AG09319 (cell line): ENCODE measurements around the gene CTBP1.
"Not testable (repeated sequence)": the region's sequence is repeated elsewhere in the genome, so short reads cannot be mapped to it uniquely, and the experiment has no call there.

Experiments
- DNase-seq: peaks from one replicate; pipeline ENCODE4 v3.0.0-alpha.2; 2010; ENCODE audit warnings: low read depth; ENCODE audit errors: extremely low read depth
- CTCF ChIP-seq: IDR thresholded peaks from 2 replicates; pipeline ENCODE4 v1.5.1; 2011; ENCODE audit warnings: low read depth, mild to moderate bottlenecking, inconsistent platforms, low read length, moderate library complexity

Gene CTBP1

GRCh38 chr4:1294891-1295290 is 46.0 kb upstream of the CTBP1 start:
- DNase-seq, result no peak
- TF ChIP-seq CTCF, result no peak

- no peak for DNase-seq
- TF ChIP-seq CTCF, result no peak
These were observed 45.5 kb upstream of the CTBP1 start for GRCh38 chr4:1294424-1294823.

- TF ChIP-seq CTCF, result no peak
- no peak for DNase-seq
These were observed 45.1 kb upstream of the CTBP1 start for GRCh38 chr4:1293991-1294390.

DNA sequence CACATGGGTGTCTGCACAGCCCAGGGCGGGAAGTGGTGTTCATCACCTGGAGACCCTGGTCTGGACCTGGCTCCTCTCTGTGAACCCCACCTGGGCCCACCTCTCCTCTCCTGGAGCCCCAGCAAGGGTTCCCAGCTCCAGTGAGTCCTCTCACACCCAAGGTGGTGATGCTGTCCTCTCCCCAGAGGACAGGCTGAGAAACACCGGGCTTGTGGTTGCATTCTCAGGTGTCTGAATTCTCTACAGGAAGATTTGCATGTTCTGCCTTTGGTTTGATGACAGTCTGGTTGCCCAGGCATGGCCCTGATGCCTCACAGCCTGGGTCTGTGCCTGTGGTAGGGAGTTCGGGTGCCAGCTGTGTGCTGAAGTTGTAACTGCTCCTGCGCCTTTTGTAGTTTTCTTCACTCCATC is 44.6 kb upstream of the CTBP1 start:
- DNase-seq, result no peak
- TF ChIP-seq CTCF, result no peak

GRCh38 chr4:1292703-1293011 is 43.7 kb upstream of the CTBP1 start:
- DNase-seq, result not testable (repeated sequence)

DNA sequence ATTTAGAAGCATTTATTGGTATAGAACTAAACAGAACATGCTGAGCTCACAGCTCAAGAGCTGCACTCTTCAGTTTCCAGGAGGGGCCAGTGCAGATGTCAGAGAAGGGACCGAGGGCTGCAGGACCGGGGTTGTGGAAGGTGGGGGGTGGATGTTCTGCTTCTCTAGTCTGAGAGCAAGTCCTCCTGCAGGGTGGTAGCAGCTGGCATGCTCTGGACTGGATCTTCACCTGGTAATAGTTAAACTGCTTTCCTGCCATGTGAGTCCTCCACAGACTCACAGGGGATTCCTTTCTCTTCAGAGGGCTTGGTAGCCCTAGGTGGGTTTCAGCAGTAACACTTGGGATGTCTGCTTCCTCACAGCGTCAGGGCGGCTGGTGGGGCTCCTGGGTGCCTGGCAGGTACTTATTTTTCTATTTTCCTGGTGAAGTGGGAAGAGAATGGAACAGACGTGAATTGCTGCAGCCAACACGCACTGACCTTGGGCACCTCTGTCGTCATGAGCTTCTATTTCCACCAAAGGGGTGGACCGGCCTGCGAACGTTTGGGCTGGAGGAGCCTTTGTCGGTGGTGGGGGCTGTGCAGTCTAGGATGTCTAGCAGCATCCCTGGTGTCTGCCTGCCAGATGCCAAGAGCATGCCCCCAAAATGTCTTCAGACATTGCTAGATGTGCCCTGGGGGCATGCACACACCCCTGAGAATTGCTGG is 43.2 kb upstream of the CTBP1 start:
- no peak for TF ChIP-seq CTCF

DNA sequence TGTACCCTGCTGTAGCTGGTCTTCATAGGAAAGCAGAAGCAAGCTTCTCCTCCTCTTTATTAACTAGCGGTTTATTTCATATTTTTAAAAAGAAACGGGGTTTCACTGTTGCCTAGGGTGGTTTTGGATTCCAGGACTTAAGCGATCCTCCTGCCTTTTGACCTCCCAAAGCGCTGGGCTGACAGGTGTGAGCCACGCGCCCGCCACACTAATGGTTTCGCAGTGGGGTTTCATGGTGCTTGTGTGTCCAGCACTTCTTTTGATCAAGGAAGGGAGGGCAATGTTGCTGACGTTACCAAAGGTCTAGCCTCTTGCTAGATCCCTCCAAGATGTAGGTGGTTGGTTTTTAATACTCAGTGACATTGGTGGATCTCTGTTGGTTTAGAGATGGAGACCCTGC is 42.2 kb upstream of the CTBP1 start:
- TF ChIP-seq CTCF, result no peak
- DNase-seq, result no peak

More for the DNA sequence above, 43.2 kb upstream of the CTBP1 start:
- no peak for DNase-seq

DNA sequence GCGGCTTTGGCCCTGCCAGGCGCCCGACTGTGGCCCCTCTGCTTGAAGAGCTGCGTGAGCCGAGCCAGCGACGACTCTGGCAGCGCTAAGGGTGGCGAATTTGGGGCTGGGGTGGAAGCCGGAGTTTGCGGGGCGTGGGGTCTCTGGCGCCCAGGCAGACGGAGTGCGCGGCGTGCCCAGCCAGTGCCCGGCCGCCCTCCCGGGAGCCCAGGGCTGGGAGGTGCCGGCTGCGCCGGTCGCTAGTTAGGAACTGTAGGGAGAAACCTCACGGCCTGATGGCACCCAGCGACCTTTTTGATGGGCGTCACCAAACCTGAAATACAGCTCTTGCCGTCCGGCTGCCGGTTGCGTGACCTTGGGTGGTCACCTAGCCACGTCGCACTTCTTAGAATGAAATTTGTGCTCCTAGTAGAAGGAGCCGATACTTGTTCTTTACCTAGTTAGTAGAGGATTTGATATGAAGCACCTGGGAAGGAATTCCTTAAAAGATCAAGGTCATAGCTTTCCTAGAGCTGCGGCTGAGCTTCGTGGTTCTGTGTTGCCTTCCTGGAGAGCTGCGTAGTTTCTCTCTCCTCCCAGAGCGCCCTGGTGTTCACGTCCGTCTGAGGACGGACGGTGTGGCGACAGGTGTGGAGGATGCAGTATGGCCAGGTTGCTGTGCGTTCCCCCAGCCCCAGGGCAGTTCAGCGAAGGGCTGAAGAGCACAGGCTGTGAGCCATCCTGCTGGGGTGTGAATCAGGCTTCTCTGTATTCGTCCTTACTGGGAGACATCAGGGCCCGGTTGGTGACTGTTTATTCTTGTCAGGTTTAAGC is 41.4 kb upstream of the CTBP1 start:
- DNase-seq, result no peak
- TF ChIP-seq CTCF, result no peak
